HG02970 (cell line): ENCODE data around the gene ANKRD6.

ENCODE experiments used
- ATAC-seq: cut with Tn5 transposase; IDR thresholded peaks from one replicate; pipeline ENCODE4 v1.9.1; 2021; ENCODE audit warnings: mild to moderate bottlenecking, moderate library complexity, moderate number of reproducible peaks; ENCODE audit not compliant: unreplicated experiment, low FRiP score

ANKRD6 gene

DNA sequence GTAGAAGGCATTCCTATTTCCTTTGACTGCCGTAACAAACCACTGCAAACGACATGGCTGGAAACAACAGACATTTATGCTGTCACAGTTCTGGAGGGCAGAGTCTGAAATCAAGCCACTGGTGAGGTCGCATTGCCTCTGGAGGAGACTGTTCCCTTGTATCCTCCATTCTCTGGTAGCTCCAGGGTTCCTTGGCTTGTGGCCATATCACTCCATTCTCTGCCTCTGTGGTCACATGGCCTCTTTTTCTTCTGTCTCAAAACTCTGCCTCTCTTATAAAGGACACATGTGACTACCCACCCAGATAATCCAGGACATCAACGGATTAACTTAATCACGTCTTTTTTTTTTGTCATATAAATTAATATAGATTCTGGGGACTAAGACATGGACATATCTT, 121.2 kb downstream of the ANKRD6 start:
- no peak for ATAC-seq

- no peak for ATAC-seq
Measured at GRCh38 chr6:89555031-89555430, 122.1 kb downstream of the ANKRD6 start.

- no peak for ATAC-seq
Measured at GRCh38 chr6:89555806-89556205, 122.9 kb downstream of the ANKRD6 start.

DNA sequence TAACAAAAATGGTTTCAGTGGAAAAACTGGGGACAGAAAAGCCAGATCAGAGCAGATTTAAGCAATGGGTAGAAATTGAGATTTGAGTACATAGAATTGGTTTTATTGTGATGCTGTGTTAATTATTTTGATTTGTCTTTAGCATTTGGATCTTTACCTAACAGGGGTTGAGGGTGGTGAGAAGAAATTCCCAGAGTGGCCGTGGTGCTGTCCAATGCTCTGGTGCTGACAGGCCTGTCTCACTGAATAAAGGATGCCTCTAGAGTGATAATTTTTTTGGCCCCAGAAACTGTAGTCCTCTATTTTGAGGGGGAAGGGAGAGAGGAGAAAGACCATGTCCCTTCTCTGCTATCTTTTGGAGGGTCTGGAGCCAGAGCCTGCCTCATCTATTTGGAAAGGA, 126.5 kb downstream of the ANKRD6 start:
- ATAC-seq: no peak

DNA sequence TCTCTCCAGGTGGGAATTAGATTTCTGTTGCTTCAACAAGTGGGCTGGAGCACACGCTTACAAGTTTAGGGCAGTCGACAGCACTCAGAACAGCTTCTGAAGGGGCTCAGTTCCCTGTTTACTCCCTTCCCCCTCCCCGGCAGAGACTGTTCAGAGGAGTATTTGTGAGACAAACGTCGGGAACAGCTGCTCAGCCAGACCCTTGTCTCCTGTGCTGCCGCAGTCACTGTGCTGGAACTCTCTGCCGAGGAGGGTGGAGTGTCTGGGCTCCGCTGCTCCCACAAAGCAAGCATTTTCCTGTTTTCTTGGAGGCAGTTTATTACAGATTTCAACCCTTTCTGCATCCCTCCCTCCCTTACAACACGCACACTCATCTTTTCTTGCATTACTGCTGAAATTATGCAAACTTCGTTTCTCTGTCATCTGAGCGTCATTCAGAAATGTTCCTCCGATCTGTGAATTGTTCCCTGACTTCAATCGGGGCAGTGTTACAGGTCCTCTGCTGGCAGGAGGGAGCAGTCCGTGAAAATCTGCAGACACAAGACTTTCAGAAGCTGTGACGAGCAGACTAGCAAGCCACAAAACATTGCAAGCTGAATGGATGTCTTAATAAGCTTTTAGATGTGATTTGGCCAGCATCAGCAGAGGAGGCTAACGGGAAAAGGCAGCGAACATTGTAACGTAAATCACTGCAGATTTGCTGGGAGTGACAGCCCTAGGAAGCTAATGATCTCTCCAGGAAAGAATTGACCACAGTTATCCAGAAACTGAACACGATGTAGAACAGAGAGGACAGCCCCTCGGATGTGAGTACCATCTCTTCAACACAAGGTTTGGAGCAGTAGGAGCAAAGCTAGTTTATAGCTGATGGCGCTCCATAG, 129.4 kb downstream of the ANKRD6 start:
- no peak for ATAC-seq

- ATAC-seq: no peak
Measured at GRCh38 chr6:89563866-89564265, 130.9 kb downstream of the ANKRD6 start.

DNA sequence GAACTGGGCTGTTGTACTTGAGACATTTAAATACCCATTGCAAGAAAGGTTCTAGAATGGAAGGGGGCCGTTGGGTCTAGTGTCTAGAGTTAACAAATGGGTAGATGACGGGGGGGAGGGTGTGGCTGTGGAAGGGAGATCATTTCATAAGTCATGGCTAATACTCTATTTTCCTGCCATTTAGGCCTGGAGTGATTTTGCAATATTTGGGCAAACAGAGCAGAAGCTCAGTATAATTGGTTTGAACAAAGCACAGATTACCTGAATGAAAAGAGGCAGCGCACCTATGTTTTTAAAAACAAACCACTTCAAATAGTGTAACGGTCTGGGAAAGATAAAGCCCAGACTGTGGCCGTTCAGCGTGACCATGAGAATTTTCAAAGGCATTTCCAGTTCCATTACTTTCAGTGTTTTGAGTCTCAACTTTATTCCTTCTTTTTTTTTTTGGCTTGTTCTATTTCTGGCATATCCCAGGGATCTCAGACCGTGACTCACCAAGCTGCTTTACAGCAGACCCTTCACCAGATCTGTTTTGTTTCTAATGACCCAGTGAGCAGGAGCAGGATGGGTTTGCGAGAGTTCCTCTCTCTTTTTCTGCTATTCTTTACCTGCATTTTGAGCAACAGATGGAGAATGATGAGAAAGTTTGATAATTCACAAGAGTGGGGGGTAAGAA, 131.9 kb downstream of the ANKRD6 start:
- no peak for ATAC-seq

DNA sequence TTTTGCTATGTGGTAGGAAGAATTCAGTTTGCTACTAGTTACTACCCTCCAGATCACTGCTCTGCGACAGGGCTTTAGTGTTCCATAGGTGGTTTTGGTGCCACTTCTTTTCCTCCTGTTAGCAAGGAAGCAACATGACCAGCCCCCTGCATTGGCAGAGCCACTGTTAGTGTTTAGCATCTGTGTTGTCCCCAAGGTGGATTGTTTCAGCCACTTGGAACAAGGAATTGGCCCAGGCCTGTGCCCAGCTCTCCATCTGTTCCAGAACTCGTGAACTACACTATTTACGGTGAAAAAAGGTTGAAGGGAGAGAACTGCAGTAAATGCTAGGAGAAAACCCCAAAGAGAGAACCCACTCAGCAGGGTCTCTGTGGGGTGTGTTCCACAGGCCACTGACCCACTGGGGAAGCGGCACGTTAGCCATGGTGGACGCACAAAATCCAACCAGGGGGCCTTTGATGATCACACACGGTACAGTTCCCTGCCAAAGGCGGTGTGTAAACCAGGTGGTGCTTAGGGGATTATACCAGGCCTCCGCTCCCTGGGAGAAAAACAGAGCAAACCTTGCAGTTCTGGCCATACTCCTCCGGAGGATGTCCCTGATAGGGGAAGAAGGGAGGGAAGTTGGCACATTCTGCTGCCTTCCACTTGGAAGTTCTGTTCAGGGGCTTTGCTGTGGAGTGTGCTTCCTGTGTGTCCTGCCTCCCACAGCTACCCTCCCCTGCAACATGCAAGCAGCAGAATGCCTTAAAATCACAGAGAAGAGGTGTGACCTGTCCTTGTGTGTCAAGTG, 133.3 kb downstream of the ANKRD6 start:
- ATAC-seq: no peak

DNA sequence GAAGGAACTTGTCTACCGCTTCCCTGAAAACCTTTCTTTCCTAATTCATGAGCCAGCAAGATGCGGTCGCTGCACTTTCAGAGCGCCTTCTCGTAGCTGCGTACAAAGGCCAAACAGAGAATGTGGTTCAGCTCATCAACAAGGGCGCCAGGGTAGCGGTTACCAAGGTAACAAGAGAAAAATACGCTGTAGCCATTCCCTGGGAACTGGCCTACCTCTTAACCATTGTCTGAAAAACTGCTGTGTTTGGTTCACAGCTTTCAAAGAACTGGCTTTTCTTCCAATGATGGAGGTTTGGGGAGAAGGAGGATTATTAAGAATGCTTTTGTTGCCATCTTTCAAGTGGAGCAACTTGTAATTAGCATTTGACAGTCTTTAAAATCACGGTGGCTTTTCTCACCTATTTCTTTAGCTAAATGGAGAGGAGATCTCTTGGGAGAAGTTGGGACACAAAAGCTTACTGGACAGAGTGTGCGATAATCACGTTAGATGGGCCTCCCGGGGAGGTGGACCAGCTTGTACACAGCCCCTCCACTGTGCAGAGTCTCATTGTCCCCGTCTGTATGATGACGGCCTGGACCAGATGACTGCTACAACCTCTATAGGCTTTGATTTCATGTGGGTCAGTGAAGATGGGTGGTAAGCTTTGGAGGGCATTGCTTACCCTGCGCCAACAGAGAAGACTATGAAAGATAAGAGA, 134.1 kb downstream of the ANKRD6 start:
- no peak for ATAC-seq

GRCh38 chr6:89567630-89568390, 134.9 kb downstream of the ANKRD6 start:
- no peak for ATAC-seq

- ATAC-seq: no peak
Measured at GRCh38 chr6:89574910-89575561, 142.1 kb downstream of the ANKRD6 start.

DNA sequence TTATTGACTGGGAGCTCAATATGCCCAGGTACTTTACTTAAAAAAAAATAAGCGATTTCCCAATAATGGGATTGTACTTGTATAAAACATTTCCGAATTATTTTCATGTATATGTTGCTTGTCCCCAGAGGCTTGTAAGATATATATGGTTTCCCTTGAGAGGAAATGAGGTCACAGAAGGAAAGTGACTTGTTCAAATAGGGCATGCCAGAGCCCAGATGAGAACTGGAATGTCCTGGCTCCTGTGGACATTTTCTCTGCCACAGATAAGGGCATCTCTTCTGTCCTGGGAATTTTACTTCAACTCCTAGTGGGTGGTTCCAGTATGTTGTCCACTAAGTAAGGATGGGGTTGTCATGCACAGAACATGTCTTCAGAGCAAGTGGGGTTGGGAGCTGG, 142.6 kb downstream of the ANKRD6 start:
- ATAC-seq: no peak

- ATAC-seq: no peak
Measured at GRCh38 chr6:89580997-89581666, 148.2 kb downstream of the ANKRD6 start.

- ATAC-seq: no peak
Measured at GRCh38 chr6:89581689-89582088, 148.7 kb downstream of the ANKRD6 start.

GRCh38 chr6:89582669-89583325, 149.8 kb downstream of the ANKRD6 start:
- no peak for ATAC-seq

DNA sequence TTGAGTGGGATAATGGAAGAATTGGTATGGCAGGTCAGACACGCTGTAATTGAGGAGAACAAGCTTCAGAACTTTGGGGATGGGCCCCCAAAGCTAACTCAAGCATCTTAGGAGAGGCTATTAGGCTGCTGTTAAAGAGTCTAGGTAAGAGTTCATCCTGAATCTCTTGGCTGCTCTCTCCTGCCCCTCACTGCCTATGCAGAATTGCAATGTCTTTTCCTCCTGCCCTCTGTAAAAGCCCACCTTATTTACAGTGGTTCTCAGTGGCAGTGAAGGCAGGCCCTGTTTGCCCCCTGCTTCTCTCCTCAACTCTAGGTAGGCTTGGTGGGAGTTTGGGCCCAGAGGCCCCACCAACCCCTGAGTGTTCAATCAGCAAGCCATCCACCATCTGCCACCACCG, 150.6 kb downstream of the ANKRD6 start:
- ATAC-seq: no peak

- ATAC-seq: no peak
Measured at GRCh38 chr6:89584539-89584938, 151.6 kb downstream of the ANKRD6 start.

GRCh38 chr6:89585154-89585553, 152.2 kb downstream of the ANKRD6 start:
- ATAC-seq: no peak
